ENCODE measurements around the gene PAFAH1B2.
"Not testable (repeated sequence)": the region's sequence is repeated elsewhere in the genome, so short reads cannot be mapped to it uniquely, and the experiment has no call there.

DNA sequence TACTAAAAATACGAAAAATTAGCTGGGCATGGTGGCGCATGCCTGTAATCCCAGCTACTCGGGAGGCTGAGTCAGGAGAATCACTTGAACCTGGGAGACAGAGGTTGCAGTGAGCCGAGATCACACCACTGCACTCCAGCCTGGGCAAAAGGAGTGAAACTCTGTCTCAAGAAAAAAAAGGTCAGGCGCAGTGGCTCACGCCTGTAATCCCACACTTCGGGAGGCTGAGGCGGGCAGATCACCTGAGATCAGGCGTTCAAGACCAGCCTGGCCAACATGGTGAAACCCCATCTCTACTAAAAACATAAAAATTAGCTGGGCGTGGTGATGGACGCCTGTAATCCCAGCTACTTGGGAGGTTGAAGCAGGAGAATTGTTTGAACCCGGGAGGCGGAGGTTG lies 39.1 kb downstream of the PAFAH1B2 start:
- TF ChIP-seq, protein P1, sequence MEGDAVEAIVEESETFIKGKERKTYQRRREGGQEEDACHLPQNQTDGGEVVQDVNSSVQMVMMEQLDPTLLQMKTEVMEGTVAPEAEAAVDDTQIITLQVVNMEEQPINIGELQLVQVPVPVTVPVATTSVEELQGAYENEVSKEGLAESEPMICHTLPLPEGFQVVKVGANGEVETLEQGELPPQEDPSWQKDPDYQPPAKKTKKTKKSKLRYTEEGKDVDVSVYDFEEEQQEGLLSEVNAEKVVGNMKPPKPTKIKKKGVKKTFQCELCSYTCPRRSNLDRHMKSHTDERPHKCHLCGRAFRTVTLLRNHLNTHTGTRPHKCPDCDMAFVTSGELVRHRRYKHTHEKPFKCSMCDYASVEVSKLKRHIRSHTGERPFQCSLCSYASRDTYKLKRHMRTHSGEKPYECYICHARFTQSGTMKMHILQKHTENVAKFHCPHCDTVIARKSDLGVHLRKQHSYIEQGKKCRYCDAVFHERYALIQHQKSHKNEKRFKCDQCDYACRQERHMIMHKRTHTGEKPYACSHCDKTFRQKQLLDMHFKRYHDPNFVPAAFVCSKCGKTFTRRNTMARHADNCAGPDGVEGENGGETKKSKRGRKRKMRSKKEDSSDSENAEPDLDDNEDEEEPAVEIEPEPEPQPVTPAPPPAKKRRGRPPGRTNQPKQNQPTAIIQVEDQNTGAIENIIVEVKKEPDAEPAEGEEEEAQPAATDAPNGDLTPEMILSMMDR (IDR thresholded peaks at IDR 0.05) = not testable (repeated sequence)
- TF ChIP-seq POLR2AphosphoS5, POLR2A (IDR thresholded peaks at IDR 0.05): not testable (repeated sequence)

All from gastroesophageal sphincter (tissue), 3 donors.